Urothelium cell line (cell line): Measurements from ENCODE around the gene TAF6L.
"Not testable (repeated sequence)": the region's sequence is repeated elsewhere in the genome, so short reads cannot be mapped to it uniquely, and the experiment has no call there.

Experiments used
- DNase-seq: peaks from one replicate; pipeline ENCODE4 v3.0.0; 2011; ENCODE audit warnings: low spot score, mixed read lengths
- FAIRE-seq: peaks from 2 replicates; lab custom pipeline; 2011; peaks lifted over from hg19 to GRCh38; lab: Jason Lieb, UNC

Gene TAF6L

GRCh38 chr11:62804310-62805075 is 33.3 kb downstream of the TAF6L start:
- no peak for DNase-seq
- FAIRE-seq: no peak

GRCh38 chr11:62805076-62805892 is 34.1 kb downstream of the TAF6L start, which contains the start of gene NXF1:
NXF1 (minus strand) TSS chr11:62805440; CDS start chr11:62805356, 84 bp downstream.
- peak; percentile 98 for DNase-seq
- peak; percentile 63 for FAIRE-seq

- DNase-seq (no peak), FAIRE-seq (no peak)
Observed at GRCh38 chr11:62805961-62806441, 34.8 kb downstream of the TAF6L start.

GRCh38 chr11:62806611-62807121 is 35.5 kb downstream of the TAF6L start:
- FAIRE-seq (no peak), DNase-seq (no peak)

GRCh38 chr11:62810748-62811147 is 39.6 kb downstream of the TAF6L start:
- DNase-seq (no peak), FAIRE-seq (no peak)

GRCh38 chr11:62811659-62812058 is 40.5 kb downstream of the TAF6L start:
- FAIRE-seq (no peak), DNase-seq (no peak)

GRCh38 chr11:62816557-62816956 is 45.4 kb downstream of the TAF6L start:
- no peak for FAIRE-seq
- DNase-seq: no peak

- DNase-seq: no peak
- FAIRE-seq: no peak
Observed at GRCh38 chr11:62817129-62817528, 45.9 kb downstream of the TAF6L start.

- FAIRE-seq: no peak
- DNase-seq: no peak
Observed at GRCh38 chr11:62823677-62824076, 52.5 kb downstream of the TAF6L start.

GRCh38 chr11:62828130-62828529 is 56.9 kb downstream of the TAF6L start:
- not testable (repeated sequence) for FAIRE-seq, DNase-seq

- FAIRE-seq (no peak), DNase-seq (no peak)
Observed at GRCh38 chr11:62830904-62831519, 59.8 kb downstream of the TAF6L start.

- DNase-seq: peak; percentile 98
- FAIRE-seq: no peak
Observed at GRCh38 chr11:62831520-62832335, 60.5 kb downstream of the TAF6L start, which contains the start of gene STX5. STX5 (minus strand) TSS chr11:62832051; CDS start chr11:62831243, 808 bp downstream.

GRCh38 chr11:62832336-62833234 is 61.4 kb downstream of the TAF6L start, which contains the start of gene TEX54:
TEX54 (minus strand) TSS chr11:62832841.
- FAIRE-seq: no peak
- no peak for DNase-seq

- no peak for DNase-seq
- FAIRE-seq: no peak
Observed at GRCh38 chr11:62835336-62835735, 64.1 kb downstream of the TAF6L start.
